RWPE2 (cell line): Measurements from ENCODE around the gene PCDH15.

ENCODE experiments used
- ATAC-seq: fragments of 200-7000 bp; cut with Tn5 transposase; 3 replicates; pipeline ENCODE4 v1.9.1; 2021; ENCODE audit warnings: low read depth
- DNase-seq: peaks from one replicate; pipeline ENCODE4 v3.0.0-alpha.2; 2020; ENCODE audit warnings: low spot score
- H3K27ac ChIP-seq: fragments of 450-650 bp; 2 replicates; pipeline ENCODE4 v1.5.1; 2017; ENCODE audit warnings: mild to moderate bottlenecking; ENCODE audit not compliant: poor library complexity, severe bottlenecking
- H3K27me3 ChIP-seq: fragments of 250-450 bp; sonication (Bioruptor Pico); 2 replicates; pipeline ENCODE4 v1.5.1; 2021; ENCODE audit warnings: mild to moderate bottlenecking, moderate library complexity; ENCODE audit not compliant: insufficient read depth, poor library complexity, severe bottlenecking
- H3K36me3 ChIP-seq: fragments of 250-450 bp; sonication (Bioruptor Pico); 2 replicates; pipeline ENCODE4 v1.5.1; 2020; ENCODE audit warnings: low read depth, mild to moderate bottlenecking, moderate library complexity
- H3K4me1 ChIP-seq: fragments of 250-450 bp; sonication (Bioruptor Pico); 2 replicates; pipeline ENCODE4 v1.5.1; 2021; ENCODE audit warnings: mild to moderate bottlenecking, moderate library complexity; ENCODE audit not compliant: insufficient read depth, poor library complexity, severe bottlenecking
- H3K4me3 ChIP-seq: fragments of 250-450 bp; sonication (Bioruptor Pico); 2 replicates; pipeline ENCODE4 v1.5.1; 2021; ENCODE audit warnings: mild to moderate bottlenecking, moderate library complexity; ENCODE audit not compliant: severe bottlenecking
- H3K9me3 ChIP-seq: fragments of 250-450 bp; sonication (Bioruptor Pico); 2 replicates; pipeline ENCODE4 v1.5.1; 2021; ENCODE audit warnings: mild to moderate bottlenecking, moderate library complexity; ENCODE audit not compliant: severe bottlenecking
- TF ChIP-seq, protein P1 (sequence below): fragments of 450-650 bp; IDR thresholded peaks from one replicate; pipeline ENCODE4 v1.5.1; 2017; ENCODE audit warnings: mild to moderate bottlenecking, moderate library complexity; ENCODE audit not compliant: poor library complexity, severe bottlenecking

Gene PCDH15

GRCh38 chr10:54066646-54067045, 734.4 kb downstream of the PCDH15 start:
- TF ChIP-seq, protein P1, sequence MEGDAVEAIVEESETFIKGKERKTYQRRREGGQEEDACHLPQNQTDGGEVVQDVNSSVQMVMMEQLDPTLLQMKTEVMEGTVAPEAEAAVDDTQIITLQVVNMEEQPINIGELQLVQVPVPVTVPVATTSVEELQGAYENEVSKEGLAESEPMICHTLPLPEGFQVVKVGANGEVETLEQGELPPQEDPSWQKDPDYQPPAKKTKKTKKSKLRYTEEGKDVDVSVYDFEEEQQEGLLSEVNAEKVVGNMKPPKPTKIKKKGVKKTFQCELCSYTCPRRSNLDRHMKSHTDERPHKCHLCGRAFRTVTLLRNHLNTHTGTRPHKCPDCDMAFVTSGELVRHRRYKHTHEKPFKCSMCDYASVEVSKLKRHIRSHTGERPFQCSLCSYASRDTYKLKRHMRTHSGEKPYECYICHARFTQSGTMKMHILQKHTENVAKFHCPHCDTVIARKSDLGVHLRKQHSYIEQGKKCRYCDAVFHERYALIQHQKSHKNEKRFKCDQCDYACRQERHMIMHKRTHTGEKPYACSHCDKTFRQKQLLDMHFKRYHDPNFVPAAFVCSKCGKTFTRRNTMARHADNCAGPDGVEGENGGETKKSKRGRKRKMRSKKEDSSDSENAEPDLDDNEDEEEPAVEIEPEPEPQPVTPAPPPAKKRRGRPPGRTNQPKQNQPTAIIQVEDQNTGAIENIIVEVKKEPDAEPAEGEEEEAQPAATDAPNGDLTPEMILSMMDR: no peak

DNA sequence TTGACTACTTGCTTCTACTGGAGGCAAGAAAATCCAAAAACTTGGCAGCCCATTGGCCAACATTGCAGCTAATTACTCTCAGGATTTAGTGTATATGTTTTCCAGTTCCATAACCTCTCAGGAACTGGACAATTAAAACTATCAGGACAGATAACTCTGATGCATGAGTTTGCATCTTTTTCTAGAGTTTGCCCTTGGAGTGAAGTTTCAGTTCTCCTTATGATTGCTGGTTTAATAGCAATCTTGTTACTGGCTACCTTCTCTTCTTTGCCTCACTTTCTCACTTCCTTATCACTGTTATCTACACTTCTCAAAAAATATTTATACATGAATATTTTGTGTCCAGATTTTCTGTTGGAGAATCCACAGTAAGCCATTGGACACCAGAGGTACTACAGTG, 735.9 kb downstream of the PCDH15 start:
- no peak overlapping the region for H3K4me3 ChIP-seq
- TF ChIP-seq, protein P1: no peak
- H3K27ac ChIP-seq: no peak overlapping the region
- DNase-seq: no peak
- H3K27me3 ChIP-seq: no peaks in the 10 kb centered on the region
- H3K4me1 ChIP-seq: no peaks in the 10 kb centered on the region
- no peaks in the 10 kb centered on the region for H3K36me3 ChIP-seq
- ATAC-seq: no peak
- no peaks in the 10 kb centered on the region for H3K9me3 ChIP-seq

More at GRCh38 chr10:54066646-54067045, 734.4 kb downstream of the PCDH15 start:
- DNase-seq: no peak
- ATAC-seq: no peak
- no peaks in the 10 kb centered on the region for H3K27me3 ChIP-seq
- no peaks in the 10 kb centered on the region for H3K36me3 ChIP-seq
- H3K4me1 ChIP-seq: no peaks in the 10 kb centered on the region
- H3K27ac ChIP-seq: no peak overlapping the region
- no peak overlapping the region for H3K4me3 ChIP-seq
- H3K9me3 ChIP-seq: no peaks in the 10 kb centered on the region

- no peaks in the 10 kb centered on the region for H3K27me3 ChIP-seq
- no peaks in the 10 kb centered on the region for H3K36me3 ChIP-seq
- ATAC-seq (no peak), DNase-seq (no peak)
- no peaks in the 10 kb centered on the region for H3K9me3 ChIP-seq
- no peak overlapping the region for H3K27ac ChIP-seq
- TF ChIP-seq, protein P1: no peak
- no peak overlapping the region for H3K4me3 ChIP-seq
- no peaks in the 10 kb centered on the region for H3K4me1 ChIP-seq
These were observed 736.8 kb downstream of the PCDH15 start for GRCh38 chr10:54064215-54064614.

- H3K4me1 ChIP-seq: no peaks in the 10 kb centered on the region
These were observed 737.5 kb downstream of the PCDH15 start for GRCh38 chr10:54063514-54063913.

GRCh38 chr10:54060572-54060971, 740.5 kb downstream of the PCDH15 start:
- no peak overlapping the region for H3K27ac ChIP-seq
- H3K4me1 ChIP-seq: no peaks in the 10 kb centered on the region
- TF ChIP-seq, protein P1: no peak
- peaks cover 3% of the 10 kb centered on the region for H3K9me3 ChIP-seq
- ATAC-seq (no peak), DNase-seq (no peak)
- H3K4me3 ChIP-seq: no peak overlapping the region
- no peaks in the 10 kb centered on the region for H3K36me3 ChIP-seq
- no peaks in the 10 kb centered on the region for H3K27me3 ChIP-seq

More at GRCh38 chr10:54063514-54063913, 737.5 kb downstream of the PCDH15 start:
- H3K36me3 ChIP-seq: no peaks in the 10 kb centered on the region
- no peak overlapping the region for H3K27ac ChIP-seq
- no peak overlapping the region for H3K4me3 ChIP-seq
- no peaks in the 10 kb centered on the region for H3K27me3 ChIP-seq
- no peak for ATAC-seq
- TF ChIP-seq, protein P1: no peak
- no peaks in the 10 kb centered on the region for H3K9me3 ChIP-seq
- DNase-seq: no peak
